K562 (cell line): Measurements from ENCODE around the gene TUBA8. TPM values are rescaled to one million over a fixed set of nuclear protein-coding genes. Genes with fewer than 3 reads are reported as not detected.

ENCODE experiments used
- BCOR ChIP-seq: fragments of 450-650 bp; IDR thresholded peaks from 2 replicates; pipeline ENCODE4 v1.6.1; 2016
- CREM ChIP-seq: IDR thresholded peaks from 2 replicates; pipeline ENCODE4 v1.6.1; 2014; ENCODE audit warnings: antibody characterized with exemption, low read depth
- ESRRB ChIP-seq: fragments of 250-450 bp; sonication (Bioruptor Pico); IDR thresholded peaks from 2 replicates; pipeline ENCODE4 v1.5.0; 2020; ENCODE audit warnings: mild to moderate bottlenecking, moderate library complexity, borderline replicate concordance
- MEIS2 ChIP-seq: fragments of 450-650 bp; IDR thresholded peaks from 2 replicates; pipeline ENCODE4 v1.6.1; 2014; ENCODE audit warnings: mild to moderate bottlenecking; ENCODE audit not compliant: partially characterized antibody
- NCOA4 ChIP-seq: fragments of 450-650 bp; IDR thresholded peaks from 2 replicates; pipeline ENCODE4 v1.6.1; 2018; ENCODE audit warnings: mild to moderate bottlenecking; ENCODE audit not compliant: partially characterized antibody
- ZNF445 ChIP-seq: fragments of 250-450 bp; sonication (Bioruptor Pico); IDR thresholded peaks from 2 replicates; pipeline ENCODE4 v1.4.0; 2020; ENCODE audit warnings: low read depth, mild to moderate bottlenecking, moderate library complexity
- ZNF785 ChIP-seq: fragments of 250-450 bp; sonication (Bioruptor Pico); IDR thresholded peaks from 2 replicates; pipeline ENCODE4 v1.4.0; 2020; ENCODE audit warnings: mild to moderate bottlenecking
- polyA plus RNA-seq, 8 experiments: library from polyadenylated mRNA; depleted of rRNA in 4 of 8; stranded (reverse) in 5 of 8; unstranded in 3 of 8; fragments of >200 nt; fragmentation: Nextera tagmentation in 2 of 8; fragmentation: Illumina TruSeq in 1 of 8; extraction: Ambion mirVana in 2 of 8; extraction: Trizol in 1 of 8; gene quantifications; 2 replicates each; pipeline versions ENCODE4 v1.2.1 to v1.2.3, GENCODE V29; 2011 to 2014; ENCODE audit warnings: inconsistent platforms in 1 of 8, missing spikeins in 1 of 8
- total RNA-seq, 7 experiments: library from RNA; depleted of rRNA in 6 of 7; stranded (reverse); fragments of >200 nt in 6 of 7; fragmentation: Illumina TruSeq in 2 of 7; extraction: Trizol in 2 of 7; gene quantifications; 2 replicates each; pipeline versions ENCODE4 v1.2.1 to v1.2.3, GENCODE V29; 2011 to 2021; ENCODE audit warnings: low replicate concordance in 1 of 7
- TF ChIP-seq, protein P1 (sequence below): fragments of 450-650 bp; IDR thresholded peaks from 2 replicates; pipeline ENCODE4 v1.6.1; 2016
- TF ChIP-seq, protein P2 (sequence below): fragments of 450-650 bp; IDR thresholded peaks from 2 replicates; pipeline ENCODE4 v1.6.1; 2016; ENCODE audit warnings: borderline replicate concordance
- TF ChIP-seq, protein P3 (sequence below): fragments of 200-800 bp; sonication (Bioruptor generic); IDR thresholded peaks from 2 replicates; pipeline ENCODE4 v1.6.1; 2017; ENCODE audit warnings: missing genetic modification characterization, missing compliant biosample characterization

The TUBA8 gene
- total and polyA plus RNA-seq, 9 of the 15 experiments (the other 6 are each of a cell fraction or from before 2014, with no cell fraction given), result 0.07 to 1.1 (median 0.65) TPM

DNA sequence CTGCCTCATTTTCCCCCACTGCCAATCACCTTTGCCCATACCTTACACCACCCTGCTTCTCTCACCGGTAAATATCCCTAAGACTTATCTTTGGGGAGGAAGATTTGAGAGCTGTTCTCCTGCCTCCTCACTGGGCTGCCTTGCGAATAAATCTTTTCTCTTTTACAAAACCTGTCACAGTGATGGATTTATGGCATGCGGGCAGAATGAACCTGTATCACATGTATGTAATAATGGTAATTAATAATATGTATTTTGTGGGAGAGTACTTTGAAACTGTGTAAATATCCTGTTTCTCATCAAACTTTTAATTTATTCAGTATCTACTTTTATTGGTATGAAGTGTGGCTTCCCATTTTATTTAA is 35.8 kb downstream of the TUBA8 start (continued):
- TF ChIP-seq, protein P1, sequence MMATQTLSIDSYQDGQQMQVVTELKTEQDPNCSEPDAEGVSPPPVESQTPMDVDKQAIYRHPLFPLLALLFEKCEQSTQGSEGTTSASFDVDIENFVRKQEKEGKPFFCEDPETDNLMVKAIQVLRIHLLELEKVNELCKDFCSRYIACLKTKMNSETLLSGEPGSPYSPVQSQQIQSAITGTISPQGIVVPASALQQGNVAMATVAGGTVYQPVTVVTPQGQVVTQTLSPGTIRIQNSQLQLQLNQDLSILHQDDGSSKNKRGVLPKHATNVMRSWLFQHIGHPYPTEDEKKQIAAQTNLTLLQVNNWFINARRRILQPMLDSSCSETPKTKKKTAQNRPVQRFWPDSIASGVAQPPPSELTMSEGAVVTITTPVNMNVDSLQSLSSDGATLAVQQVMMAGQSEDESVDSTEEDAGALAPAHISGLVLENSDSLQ, result peak; percentile 83
- TF ChIP-seq, protein P2, sequence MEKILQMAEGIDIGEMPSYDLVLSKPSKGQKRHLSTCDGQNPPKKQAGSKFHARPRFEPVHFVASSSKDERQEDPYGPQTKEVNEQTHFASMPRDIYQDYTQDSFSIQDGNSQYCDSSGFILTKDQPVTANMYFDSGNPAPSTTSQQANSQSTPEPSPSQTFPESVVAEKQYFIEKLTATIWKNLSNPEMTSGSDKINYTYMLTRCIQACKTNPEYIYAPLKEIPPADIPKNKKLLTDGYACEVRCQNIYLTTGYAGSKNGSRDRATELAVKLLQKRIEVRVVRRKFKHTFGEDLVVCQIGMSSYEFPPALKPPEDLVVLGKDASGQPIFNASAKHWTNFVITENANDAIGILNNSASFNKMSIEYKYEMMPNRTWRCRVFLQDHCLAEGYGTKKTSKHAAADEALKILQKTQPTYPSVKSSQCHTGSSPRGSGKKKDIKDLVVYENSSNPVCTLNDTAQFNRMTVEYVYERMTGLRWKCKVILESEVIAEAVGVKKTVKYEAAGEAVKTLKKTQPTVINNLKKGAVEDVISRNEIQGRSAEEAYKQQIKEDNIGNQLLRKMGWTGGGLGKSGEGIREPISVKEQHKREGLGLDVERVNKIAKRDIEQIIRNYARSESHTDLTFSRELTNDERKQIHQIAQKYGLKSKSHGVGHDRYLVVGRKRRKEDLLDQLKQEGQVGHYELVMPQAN, result no peak
- TF ChIP-seq MEIS2 (peak; percentile 89), ESRRB (CRISPR knock-in tag) (no peak), NCOA4 (no peak), ZNF785 (CRISPR knock-in tag) (no peak), ZNF445 (CRISPR knock-in tag) (no peak), CREM (no peak), BCOR (0 out of 2 replicates have a peak, but pooled peaks have one; percentile 1)
- TF ChIP-seq, protein P3, sequence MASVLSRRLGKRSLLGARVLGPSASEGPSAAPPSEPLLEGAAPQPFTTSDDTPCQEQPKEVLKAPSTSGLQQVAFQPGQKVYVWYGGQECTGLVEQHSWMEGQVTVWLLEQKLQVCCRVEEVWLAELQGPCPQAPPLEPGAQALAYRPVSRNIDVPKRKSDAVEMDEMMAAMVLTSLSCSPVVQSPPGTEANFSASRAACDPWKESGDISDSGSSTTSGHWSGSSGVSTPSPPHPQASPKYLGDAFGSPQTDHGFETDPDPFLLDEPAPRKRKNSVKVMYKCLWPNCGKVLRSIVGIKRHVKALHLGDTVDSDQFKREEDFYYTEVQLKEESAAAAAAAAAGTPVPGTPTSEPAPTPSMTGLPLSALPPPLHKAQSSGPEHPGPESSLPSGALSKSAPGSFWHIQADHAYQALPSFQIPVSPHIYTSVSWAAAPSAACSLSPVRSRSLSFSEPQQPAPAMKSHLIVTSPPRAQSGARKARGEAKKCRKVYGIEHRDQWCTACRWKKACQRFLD (CRISPR knock-in tag), result no peak
